ENCODE data around the gene RPS6KA1. TPM values are rescaled to one million over a fixed set of nuclear protein-coding genes. Genes with fewer than 3 reads are reported as not detected.

Gene RPS6KA1
- total RNA-seq, 1 experiment from 2014 or later = 65.5 TPM

DNA sequence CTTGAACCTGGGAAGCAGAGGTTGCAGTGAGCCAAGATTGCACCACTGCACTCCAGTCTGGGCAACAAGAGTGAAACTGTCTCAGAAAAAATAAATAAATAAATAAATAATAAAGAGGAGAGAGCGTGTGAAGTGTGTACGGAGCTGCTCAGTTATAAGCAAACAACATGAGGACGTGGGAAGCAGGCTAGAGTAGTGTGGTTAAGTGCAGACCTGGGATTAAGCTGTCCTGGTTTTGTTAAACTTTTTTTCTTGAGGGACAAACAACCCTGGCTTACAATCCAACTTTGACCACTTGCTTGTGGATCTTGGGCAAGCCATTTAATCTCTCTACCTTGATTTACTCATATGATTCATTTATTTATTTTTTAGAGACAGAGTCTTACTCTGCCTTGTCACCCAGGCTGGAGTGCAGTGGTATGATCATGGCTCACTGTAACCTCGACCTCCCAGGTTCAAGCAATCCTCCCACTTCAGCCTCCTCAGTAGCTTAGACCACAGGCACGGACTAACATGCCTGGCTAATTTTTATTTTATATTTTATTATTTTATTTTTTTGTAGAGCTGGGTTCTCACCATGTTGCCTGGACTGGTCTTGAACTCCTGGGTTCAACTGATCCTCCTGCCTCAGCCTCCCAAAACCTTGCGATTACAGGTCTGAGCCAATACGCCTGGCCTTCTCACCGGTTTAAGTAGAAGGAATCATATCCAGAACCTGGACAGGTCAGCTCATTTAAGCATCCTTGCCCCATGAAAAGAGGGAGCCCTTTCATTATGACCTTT is 52.7 kb downstream of the RPS6KA1 start (continued):
- TF ChIP-seq, protein P1, sequence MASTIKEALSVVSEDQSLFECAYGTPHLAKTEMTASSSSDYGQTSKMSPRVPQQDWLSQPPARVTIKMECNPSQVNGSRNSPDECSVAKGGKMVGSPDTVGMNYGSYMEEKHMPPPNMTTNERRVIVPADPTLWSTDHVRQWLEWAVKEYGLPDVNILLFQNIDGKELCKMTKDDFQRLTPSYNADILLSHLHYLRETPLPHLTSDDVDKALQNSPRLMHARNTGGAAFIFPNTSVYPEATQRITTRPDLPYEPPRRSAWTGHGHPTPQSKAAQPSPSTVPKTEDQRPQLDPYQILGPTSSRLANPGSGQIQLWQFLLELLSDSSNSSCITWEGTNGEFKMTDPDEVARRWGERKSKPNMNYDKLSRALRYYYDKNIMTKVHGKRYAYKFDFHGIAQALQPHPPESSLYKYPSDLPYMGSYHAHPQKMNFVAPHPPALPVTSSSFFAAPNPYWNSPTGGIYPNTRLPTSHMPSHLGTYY (CRISPR knock-in tag; IDR thresholded peaks at IDR 0.05) = no peak
- TF ChIP-seq, protein P2, sequence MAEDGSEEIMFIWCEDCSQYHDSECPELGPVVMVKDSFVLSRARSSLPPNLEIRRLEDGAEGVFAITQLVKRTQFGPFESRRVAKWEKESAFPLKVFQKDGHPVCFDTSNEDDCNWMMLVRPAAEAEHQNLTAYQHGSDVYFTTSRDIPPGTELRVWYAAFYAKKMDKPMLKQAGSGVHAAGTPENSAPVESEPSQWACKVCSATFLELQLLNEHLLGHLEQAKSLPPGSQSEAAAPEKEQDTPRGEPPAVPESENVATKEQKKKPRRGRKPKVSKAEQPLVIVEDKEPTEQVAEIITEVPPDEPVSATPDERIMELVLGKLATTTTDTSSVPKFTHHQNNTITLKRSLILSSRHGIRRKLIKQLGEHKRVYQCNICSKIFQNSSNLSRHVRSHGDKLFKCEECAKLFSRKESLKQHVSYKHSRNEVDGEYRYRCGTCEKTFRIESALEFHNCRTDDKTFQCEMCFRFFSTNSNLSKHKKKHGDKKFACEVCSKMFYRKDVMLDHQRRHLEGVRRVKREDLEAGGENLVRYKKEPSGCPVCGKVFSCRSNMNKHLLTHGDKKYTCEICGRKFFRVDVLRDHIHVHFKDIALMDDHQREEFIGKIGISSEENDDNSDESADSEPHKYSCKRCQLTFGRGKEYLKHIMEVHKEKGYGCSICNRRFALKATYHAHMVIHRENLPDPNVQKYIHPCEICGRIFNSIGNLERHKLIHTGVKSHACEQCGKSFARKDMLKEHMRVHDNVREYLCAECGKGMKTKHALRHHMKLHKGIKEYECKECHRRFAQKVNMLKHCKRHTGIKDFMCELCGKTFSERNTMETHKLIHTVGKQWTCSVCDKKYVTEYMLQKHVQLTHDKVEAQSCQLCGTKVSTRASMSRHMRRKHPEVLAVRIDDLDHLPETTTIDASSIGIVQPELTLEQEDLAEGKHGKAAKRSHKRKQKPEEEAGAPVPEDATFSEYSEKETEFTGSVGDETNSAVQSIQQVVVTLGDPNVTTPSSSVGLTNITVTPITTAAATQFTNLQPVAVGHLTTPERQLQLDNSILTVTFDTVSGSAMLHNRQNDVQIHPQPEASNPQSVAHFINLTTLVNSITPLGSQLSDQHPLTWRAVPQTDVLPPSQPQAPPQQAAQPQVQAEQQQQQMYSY (CRISPR knock-in tag; IDR thresholded peaks at IDR 0.05) = no peak
- no peak for TF ChIP-seq MAX (CRISPR knock-in tag; IDR thresholded peaks at IDR 0.05)
- TF ChIP-seq, protein P3, sequence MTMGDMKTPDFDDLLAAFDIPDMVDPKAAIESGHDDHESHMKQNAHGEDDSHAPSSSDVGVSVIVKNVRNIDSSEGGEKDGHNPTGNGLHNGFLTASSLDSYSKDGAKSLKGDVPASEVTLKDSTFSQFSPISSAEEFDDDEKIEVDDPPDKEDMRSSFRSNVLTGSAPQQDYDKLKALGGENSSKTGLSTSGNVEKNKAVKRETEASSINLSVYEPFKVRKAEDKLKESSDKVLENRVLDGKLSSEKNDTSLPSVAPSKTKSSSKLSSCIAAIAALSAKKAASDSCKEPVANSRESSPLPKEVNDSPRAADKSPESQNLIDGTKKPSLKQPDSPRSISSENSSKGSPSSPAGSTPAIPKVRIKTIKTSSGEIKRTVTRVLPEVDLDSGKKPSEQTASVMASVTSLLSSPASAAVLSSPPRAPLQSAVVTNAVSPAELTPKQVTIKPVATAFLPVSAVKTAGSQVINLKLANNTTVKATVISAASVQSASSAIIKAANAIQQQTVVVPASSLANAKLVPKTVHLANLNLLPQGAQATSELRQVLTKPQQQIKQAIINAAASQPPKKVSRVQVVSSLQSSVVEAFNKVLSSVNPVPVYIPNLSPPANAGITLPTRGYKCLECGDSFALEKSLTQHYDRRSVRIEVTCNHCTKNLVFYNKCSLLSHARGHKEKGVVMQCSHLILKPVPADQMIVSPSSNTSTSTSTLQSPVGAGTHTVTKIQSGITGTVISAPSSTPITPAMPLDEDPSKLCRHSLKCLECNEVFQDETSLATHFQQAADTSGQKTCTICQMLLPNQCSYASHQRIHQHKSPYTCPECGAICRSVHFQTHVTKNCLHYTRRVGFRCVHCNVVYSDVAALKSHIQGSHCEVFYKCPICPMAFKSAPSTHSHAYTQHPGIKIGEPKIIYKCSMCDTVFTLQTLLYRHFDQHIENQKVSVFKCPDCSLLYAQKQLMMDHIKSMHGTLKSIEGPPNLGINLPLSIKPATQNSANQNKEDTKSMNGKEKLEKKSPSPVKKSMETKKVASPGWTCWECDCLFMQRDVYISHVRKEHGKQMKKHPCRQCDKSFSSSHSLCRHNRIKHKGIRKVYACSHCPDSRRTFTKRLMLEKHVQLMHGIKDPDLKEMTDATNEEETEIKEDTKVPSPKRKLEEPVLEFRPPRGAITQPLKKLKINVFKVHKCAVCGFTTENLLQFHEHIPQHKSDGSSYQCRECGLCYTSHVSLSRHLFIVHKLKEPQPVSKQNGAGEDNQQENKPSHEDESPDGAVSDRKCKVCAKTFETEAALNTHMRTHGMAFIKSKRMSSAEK (CRISPR knock-in tag; IDR thresholded peaks at IDR 0.05; ENCODE audit: borderline replicate concordance) = no peak

GRCh38 chr1:26582836-26583460 is 53.4 kb downstream of the RPS6KA1 start:
- ChIA-PET CTCF (interaction anchor here (0.5 to 4.3 kb wide), 10 partner anchors 8 to 285 kb away, joined by 3 to 32 read pairs (median 4); partner anchors contain the start of genes PIGV and ZDHHC18), POLR2A (no interaction called here)
- ATAC-seq (no peak), DNase-seq (ENCODE audit: low spot score) (no peak)
- H3K4me1 Mint-ChIP-seq = no peaks in the 10 kb centered on the region
- no peaks in the 10 kb centered on the region for H3K27me3 Mint-ChIP-seq (ENCODE audit: low read depth)
- no peak overlapping the region for H3K27ac Mint-ChIP-seq
- no peaks in the 10 kb centered on the region for H3K9me3 Mint-ChIP-seq
- no peak overlapping the region for H3K4me3 Mint-ChIP-seq
- no peaks in the 10 kb centered on the region for H3K36me3 Mint-ChIP-seq
- TF ChIP-seq ZBTB21 (CRISPR knock-in tag; IDR thresholded peaks at IDR 0.05; ENCODE audit: borderline replicate concordance) (no peak), GTF2I (CRISPR knock-in tag; conservative IDR thresholded peaks at IDR 0.05) (no peak), FOXP4 (CRISPR knock-in tag; IDR thresholded peaks at IDR 0.05) (no peak), NR2C2 (CRISPR knock-in tag; IDR thresholded peaks at IDR 0.05) (no peak), ATF3 (CRISPR knock-in tag; conservative IDR thresholded peaks at IDR 0.05) (no peak), NFE2L1 (CRISPR knock-in tag; IDR thresholded peaks at IDR 0.05) (no peak), PRRX2 (CRISPR knock-in tag; IDR thresholded peaks at IDR 0.05) (no peak), MYBL2 (CRISPR knock-in tag; IDR thresholded peaks at IDR 0.05) (no peak), ZNF219 (CRISPR knock-in tag; IDR thresholded peaks at IDR 0.05; ENCODE audit: borderline replicate concordance) (no peak), TEAD1 (CRISPR knock-in tag; IDR thresholded peaks at IDR 0.05) (no peak), FOXP1 (CRISPR knock-in tag; IDR thresholded peaks at IDR 0.05; ENCODE audit: borderline replicate concordance) (no peak), E2F4 (CRISPR knock-in tag; IDR thresholded peaks at IDR 0.05; ENCODE audit: borderline replicate concordance, low read depth) (no peak)
- TF ChIP-seq, protein P4, sequence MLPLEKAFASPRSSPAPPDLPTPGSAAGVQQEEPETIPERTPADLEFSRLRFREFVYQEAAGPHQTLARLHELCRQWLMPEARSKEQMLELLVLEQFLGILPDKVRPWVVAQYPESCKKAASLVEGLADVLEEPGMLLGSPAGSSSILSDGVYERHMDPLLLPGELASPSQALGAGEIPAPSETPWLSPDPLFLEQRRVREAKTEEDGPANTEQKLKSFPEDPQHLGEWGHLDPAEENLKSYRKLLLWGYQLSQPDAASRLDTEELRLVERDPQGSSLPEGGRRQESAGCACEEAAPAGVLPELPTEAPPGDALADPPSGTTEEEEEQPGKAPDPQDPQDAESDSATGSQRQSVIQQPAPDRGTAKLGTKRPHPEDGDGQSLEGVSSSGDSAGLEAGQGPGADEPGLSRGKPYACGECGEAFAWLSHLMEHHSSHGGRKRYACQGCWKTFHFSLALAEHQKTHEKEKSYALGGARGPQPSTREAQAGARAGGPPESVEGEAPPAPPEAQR (CRISPR knock-in tag; IDR thresholded peaks at IDR 0.05) = no peak
- TF ChIP-seq, protein P5, sequence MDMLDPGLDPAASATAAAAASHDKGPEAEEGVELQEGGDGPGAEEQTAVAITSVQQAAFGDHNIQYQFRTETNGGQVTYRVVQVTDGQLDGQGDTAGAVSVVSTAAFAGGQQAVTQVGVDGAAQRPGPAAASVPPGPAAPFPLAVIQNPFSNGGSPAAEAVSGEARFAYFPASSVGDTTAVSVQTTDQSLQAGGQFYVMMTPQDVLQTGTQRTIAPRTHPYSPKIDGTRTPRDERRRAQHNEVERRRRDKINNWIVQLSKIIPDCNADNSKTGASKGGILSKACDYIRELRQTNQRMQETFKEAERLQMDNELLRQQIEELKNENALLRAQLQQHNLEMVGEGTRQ (CRISPR knock-in tag; IDR thresholded peaks at IDR 0.05) = no peak

Data from WTC11 (cell line).